22Rv1 (cell line): Measurements from ENCODE around the gene AMPH.

Source experiments
- H3K27ac ChIP-seq: fragments of 450-650 bp; 2 replicates; pipeline ENCODE4 v1.5.1; 2017
- ZFX ChIP-seq: fragments of 450-650 bp; IDR thresholded peaks from 2 replicates; pipeline ENCODE4 v1.6.1; 2017; ENCODE audit warnings: antibody characterized with exemption, borderline replicate concordance
- TF ChIP-seq, protein P1 (sequence below): fragments of 450-650 bp; IDR thresholded peaks from 2 replicates; pipeline ENCODE4 v1.5.1; 2017; ENCODE audit warnings: mild to moderate bottlenecking

AMPH gene

GRCh38 chr7:38630720-38631673 is at the start of gene AMPH:
Gene AMPH, minus strand, starts transcription at chr7:38631373. Its CDS starts 22 bp downstream, at chr7:38631351.
- no peak within 1 kb of the TSS for H3K27ac ChIP-seq
- TF ChIP-seq, protein P1, sequence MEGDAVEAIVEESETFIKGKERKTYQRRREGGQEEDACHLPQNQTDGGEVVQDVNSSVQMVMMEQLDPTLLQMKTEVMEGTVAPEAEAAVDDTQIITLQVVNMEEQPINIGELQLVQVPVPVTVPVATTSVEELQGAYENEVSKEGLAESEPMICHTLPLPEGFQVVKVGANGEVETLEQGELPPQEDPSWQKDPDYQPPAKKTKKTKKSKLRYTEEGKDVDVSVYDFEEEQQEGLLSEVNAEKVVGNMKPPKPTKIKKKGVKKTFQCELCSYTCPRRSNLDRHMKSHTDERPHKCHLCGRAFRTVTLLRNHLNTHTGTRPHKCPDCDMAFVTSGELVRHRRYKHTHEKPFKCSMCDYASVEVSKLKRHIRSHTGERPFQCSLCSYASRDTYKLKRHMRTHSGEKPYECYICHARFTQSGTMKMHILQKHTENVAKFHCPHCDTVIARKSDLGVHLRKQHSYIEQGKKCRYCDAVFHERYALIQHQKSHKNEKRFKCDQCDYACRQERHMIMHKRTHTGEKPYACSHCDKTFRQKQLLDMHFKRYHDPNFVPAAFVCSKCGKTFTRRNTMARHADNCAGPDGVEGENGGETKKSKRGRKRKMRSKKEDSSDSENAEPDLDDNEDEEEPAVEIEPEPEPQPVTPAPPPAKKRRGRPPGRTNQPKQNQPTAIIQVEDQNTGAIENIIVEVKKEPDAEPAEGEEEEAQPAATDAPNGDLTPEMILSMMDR, result no peak
- TF ChIP-seq ZFX, result no peak

DNA sequence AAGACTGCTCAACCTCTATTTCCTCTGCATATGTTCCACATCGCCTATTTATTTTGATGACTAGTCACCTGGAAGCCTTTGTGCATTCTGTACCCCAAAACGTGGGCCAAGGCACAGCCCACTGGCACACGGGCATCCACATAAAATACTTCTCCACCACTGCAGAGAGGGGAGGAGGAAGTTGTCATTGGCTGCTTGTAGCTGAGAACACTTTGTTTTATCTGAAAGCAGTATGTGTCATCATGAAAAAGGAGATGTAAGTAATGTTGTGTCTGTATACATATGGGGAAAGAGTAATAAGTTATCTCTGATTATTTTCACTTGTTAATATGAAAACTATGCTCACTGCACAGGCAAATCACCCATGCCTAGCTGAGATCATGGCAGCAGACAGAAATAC is 48.2 kb upstream of the AMPH start:
- no peak for TF ChIP-seq ZFX
- TF ChIP-seq, protein P1, result no peak
- H3K27ac ChIP-seq, result no peak overlapping the region

DNA sequence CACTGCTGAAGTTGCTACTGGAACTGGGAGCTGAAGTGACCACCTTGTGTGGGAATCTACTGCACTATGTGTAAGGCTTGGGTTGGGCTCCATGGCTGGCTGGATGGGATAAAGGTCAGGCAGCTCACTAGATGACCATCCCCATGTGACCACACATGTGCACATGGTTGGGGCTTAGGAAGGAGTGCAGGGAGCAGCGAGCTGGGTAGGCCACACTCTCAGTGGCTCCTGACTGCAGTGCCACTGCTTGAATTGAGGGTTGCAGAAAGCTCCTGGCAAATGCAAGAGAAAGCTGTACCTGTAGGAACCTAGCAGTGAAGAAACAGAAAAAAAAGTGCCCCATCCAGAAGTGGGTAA is 47.5 kb upstream of the AMPH start:
- no peak for TF ChIP-seq ZFX
- TF ChIP-seq, protein P1, result no peak
- H3K27ac ChIP-seq, result no peak overlapping the region

DNA sequence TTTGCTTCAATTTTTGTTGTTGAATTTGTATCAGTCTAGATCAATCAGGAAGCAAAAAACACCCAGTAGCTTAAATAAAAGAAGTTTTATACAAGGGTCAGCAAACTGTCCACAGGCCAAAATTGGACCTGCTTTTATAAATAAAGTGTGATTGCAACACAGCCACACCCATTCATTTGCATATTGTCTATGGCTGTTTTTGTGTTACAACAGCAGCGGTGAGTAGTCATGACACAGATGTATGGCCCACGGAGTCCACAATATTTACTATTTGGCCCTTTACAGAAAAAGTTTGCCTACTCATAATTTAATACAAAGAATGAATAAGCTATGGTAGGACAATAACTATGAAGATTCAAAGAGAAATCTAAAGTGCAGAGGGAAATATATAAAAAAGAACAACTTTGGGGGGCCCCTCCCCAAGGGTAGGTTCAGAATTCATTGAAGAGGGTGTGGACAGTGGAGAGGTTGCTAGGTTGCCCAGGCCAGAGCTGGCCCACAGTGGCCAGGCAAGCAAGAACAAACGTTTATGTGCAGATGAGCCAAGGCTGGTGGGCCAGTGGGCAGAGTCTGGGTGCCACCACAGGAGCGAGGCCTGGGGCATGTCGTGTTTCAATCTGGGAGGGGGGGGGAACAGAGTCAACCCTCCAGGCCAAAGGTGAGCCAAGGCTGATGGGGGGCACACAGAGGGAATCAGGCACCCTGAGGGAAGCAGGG is 47.0 kb upstream of the AMPH start:
- H3K27ac ChIP-seq, result no peak overlapping the region
- no peak for TF ChIP-seq ZFX
- TF ChIP-seq, protein P1, result no peak

DNA sequence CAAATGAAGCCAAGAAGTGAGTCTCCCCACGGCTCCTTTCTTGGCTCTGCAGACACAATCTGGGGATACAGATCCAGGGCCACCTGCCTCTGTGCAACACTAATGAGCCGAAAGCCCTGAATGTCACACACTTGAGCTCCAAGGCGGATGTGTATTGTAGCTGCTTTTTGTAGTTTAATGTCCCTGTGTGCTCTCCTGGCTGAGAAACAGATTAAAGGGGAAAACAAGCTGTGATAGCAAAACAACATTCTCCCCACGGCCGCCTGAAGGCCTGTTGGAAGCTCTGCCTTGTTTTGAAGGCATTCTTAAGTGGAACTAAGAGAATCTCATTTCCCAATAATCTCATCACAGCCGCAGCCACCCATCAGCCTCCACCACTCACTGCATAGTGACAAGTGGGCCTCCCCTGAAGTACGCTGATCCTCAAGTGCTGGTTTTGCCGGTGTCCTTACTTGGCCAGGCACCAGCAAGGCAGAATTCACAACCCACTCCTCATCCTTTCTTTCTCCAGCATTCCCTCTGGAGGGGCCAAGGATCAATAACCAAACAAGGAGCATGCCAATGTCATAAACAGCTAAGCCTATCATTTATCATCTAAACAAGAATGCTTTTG is 44.4 kb upstream of the AMPH start:
- H3K27ac ChIP-seq, result no peak overlapping the region
- no peak for TF ChIP-seq ZFX
- TF ChIP-seq, protein P1, result no peak

DNA sequence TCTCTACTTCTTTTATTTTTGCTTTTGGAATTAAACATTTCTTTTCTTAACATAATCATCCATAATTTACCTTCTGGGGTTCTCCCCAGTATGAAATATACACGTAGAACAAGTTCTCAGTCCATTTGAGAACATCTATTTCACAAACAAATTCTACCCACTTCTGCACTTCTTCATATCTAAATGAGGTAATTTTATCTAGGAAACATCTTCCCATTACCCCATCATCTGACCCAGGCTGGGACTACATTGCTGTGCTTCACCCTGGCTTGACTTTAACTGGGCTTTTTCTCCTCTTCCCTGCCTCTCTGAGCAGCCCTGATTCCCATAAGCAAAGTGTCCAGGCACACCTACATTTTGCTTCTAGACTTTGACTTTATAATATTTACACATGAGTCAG is 43.3 kb upstream of the AMPH start:
- TF ChIP-seq, protein P1, result no peak
- no peak for TF ChIP-seq ZFX
- no peak overlapping the region for H3K27ac ChIP-seq
